Hepatocyte (in vitro differentiated cells): Measurements from ENCODE around the gene SLC25A18.

ENCODE experiments used
- EZH2 ChIP-seq: fragments of 200-600 bp; sonication (generic); IDR thresholded peaks from 2 replicates; pipeline ENCODE4 v1.6.1; 2016; ENCODE audit warnings: antibody characterized with exemption, mild to moderate bottlenecking, borderline replicate concordance
- EZH2phosphoT487 ChIP-seq: fragments of 200-600 bp; sonication (generic); IDR thresholded peaks from one replicate; pipeline ENCODE4 v1.6.1; 2018; ENCODE audit warnings: antibody characterized with exemption, mild to moderate bottlenecking, low read depth, moderate library complexity; ENCODE audit not compliant: unreplicated experiment, severe bottlenecking
- TF ChIP-seq, protein P1 (sequence below): fragments of 200-600 bp; sonication (generic); IDR thresholded peaks from 2 replicates; pipeline ENCODE4 v1.5.1; 2016; ENCODE audit warnings: antibody characterized with exemption, mild to moderate bottlenecking; ENCODE audit not compliant: poor library complexity

- TF ChIP-seq, protein P1, sequence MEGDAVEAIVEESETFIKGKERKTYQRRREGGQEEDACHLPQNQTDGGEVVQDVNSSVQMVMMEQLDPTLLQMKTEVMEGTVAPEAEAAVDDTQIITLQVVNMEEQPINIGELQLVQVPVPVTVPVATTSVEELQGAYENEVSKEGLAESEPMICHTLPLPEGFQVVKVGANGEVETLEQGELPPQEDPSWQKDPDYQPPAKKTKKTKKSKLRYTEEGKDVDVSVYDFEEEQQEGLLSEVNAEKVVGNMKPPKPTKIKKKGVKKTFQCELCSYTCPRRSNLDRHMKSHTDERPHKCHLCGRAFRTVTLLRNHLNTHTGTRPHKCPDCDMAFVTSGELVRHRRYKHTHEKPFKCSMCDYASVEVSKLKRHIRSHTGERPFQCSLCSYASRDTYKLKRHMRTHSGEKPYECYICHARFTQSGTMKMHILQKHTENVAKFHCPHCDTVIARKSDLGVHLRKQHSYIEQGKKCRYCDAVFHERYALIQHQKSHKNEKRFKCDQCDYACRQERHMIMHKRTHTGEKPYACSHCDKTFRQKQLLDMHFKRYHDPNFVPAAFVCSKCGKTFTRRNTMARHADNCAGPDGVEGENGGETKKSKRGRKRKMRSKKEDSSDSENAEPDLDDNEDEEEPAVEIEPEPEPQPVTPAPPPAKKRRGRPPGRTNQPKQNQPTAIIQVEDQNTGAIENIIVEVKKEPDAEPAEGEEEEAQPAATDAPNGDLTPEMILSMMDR, result no peak
- TF ChIP-seq EZH2phosphoT487 (no peak), EZH2 (no peak)
These were observed 65.3 kb downstream of the SLC25A18 start, which contains the start of gene ATP6V1E1 for GRCh38 chr22:17628406-17629172.
